HEK293T (cell line): ENCODE results near the gene IGSF21.
"Not testable (repeated sequence)": the region's sequence is repeated elsewhere in the genome, so short reads cannot be mapped to it uniquely, and the experiment has no call there.

Source experiments
- CTCF ChIA-PET: fragments of 350-600 bp; formaldehyde crosslinking; extraction: SDS; loops from one replicate; lab custom pipeline; 2021; ENCODE audit warnings: antibody characterized with exemption, inconsistent platforms; lab: Yijun Ruan, JAX
- POLR2A ChIA-PET: fragments of 350-600 bp; formaldehyde crosslinking; extraction: SDS; loops from one replicate; lab custom pipeline; 2020; ENCODE audit warnings: antibody characterized with exemption, inconsistent platforms; lab: Yijun Ruan, JAX
- DNase-seq: peaks from one replicate; pipeline ENCODE4 v3.0.0; 2012; ENCODE audit warnings: mixed read lengths; ENCODE audit errors: extremely low spot score
- ARNT ChIP-seq: fragments of 450-650 bp; IDR thresholded peaks from 2 replicates; pipeline ENCODE4 v1.6.1; 2017; ENCODE audit warnings: mild to moderate bottlenecking
- BHLHE40 ChIP-seq: fragments of 450-650 bp; IDR thresholded peaks from 2 replicates; pipeline ENCODE4 v1.6.1; 2016; ENCODE audit warnings: mild to moderate bottlenecking, moderate library complexity, borderline replicate concordance
- CTBP1 ChIP-seq: fragments of 450-650 bp; IDR thresholded peaks from 2 replicates; pipeline ENCODE4 v1.6.1; 2016; ENCODE audit warnings: borderline replicate concordance
- ELF4 ChIP-seq: fragments of 450-650 bp; IDR thresholded peaks from 2 replicates; pipeline ENCODE4 v1.6.1; 2017; ENCODE audit warnings: antibody characterized with exemption
- FOXA1 ChIP-seq: fragments of 450-650 bp; IDR thresholded peaks from 2 replicates; pipeline ENCODE4 v1.6.1; 2016; ENCODE audit warnings: mild to moderate bottlenecking
- FOXK2 ChIP-seq: fragments of 450-650 bp; IDR thresholded peaks from 2 replicates; pipeline ENCODE4 v1.6.1; 2016; ENCODE audit warnings: mild to moderate bottlenecking
- FOXM1 ChIP-seq: fragments of 450-650 bp; IDR thresholded peaks from 2 replicates; pipeline ENCODE4 v1.6.1; 2017; ENCODE audit warnings: mild to moderate bottlenecking, borderline replicate concordance
- HDGF ChIP-seq: fragments of 450-650 bp; IDR thresholded peaks from 2 replicates; pipeline ENCODE4 v1.6.1; 2017; ENCODE audit warnings: antibody characterized with exemption, borderline replicate concordance
- L3MBTL2 ChIP-seq: fragments of 450-650 bp; conservative IDR thresholded peaks from 2 replicates; pipeline ENCODE4 v1.6.1; 2016; ENCODE audit warnings: mild to moderate bottlenecking
- LEF1 ChIP-seq: fragments of 450-650 bp; IDR thresholded peaks from 2 replicates; pipeline ENCODE4 v1.6.1; 2017; ENCODE audit warnings: mild to moderate bottlenecking, borderline replicate concordance
- NFRKB ChIP-seq: fragments of 450-650 bp; IDR thresholded peaks from 2 replicates; pipeline ENCODE4 v1.6.1; 2016; ENCODE audit warnings: mild to moderate bottlenecking, moderate library complexity
- SP1 ChIP-seq: fragments of 450-650 bp; IDR thresholded peaks from 2 replicates; pipeline ENCODE4 v1.6.1; 2017
- SUZ12 ChIP-seq: fragments of 450-650 bp; IDR thresholded peaks from 2 replicates; pipeline ENCODE4 v1.6.1; 2016; ENCODE audit warnings: mild to moderate bottlenecking
- TARDBP ChIP-seq: fragments of 450-650 bp; IDR thresholded peaks from 2 replicates; pipeline ENCODE4 v1.6.1; 2016
- ZNF384 ChIP-seq: fragments of 450-650 bp; IDR thresholded peaks from 2 replicates; pipeline ENCODE4 v1.6.1; 2016
- TF ChIP-seq, protein P1 (sequence below): fragments of 450-650 bp; IDR thresholded peaks from 2 replicates; pipeline ENCODE4 v1.6.1; 2016

The IGSF21 gene

DNA sequence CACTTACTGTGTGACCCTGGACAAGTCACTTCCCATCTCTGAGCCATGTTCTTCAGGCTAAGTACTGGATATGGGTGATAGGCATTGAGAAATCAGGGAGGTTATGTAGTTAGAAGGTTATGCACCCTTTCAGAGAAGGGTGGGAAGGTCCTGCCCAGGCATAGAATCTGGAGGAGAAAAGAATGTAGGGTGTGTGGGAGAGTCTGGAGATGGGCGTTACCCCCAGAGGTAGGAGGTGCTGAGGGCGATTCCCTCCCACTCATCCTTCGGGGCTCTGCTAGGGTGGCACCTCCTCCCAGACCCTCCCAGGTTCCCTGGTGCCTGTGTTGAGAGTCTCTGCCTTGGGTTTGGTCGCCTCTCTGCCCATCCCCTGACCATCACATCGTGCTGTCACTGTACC, 51.1 kb downstream of the IGSF21 start:
- no peak for DNase-seq
- ChIA-PET POLR2A (no interaction called here), CTCF (no interaction called here)
- TF ChIP-seq TARDBP: no peak

GRCh38 chr1:18160290-18160942, 52.8 kb downstream of the IGSF21 start:
- no peak for TF ChIP-seq HDGF
- TF ChIP-seq LEF1: no peak
- TF ChIP-seq ZNF384: no peak
- TF ChIP-seq NFRKB: no peak
- no peak for TF ChIP-seq BHLHE40
- no peak for TF ChIP-seq ELF4
- no peak for TF ChIP-seq TARDBP
- TF ChIP-seq, protein P1, sequence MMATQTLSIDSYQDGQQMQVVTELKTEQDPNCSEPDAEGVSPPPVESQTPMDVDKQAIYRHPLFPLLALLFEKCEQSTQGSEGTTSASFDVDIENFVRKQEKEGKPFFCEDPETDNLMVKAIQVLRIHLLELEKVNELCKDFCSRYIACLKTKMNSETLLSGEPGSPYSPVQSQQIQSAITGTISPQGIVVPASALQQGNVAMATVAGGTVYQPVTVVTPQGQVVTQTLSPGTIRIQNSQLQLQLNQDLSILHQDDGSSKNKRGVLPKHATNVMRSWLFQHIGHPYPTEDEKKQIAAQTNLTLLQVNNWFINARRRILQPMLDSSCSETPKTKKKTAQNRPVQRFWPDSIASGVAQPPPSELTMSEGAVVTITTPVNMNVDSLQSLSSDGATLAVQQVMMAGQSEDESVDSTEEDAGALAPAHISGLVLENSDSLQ: no peak
- TF ChIP-seq L3MBTL2: no peak
- TF ChIP-seq SP1: no peak
- no peak for TF ChIP-seq FOXK2
- TF ChIP-seq FOXM1: no peak
- no peak for TF ChIP-seq FOXA1
- TF ChIP-seq SUZ12: no peak
- TF ChIP-seq ARNT: no peak
- TF ChIP-seq CTBP1: no peak
- ChIA-PET CTCF (no interaction called here), POLR2A (no interaction called here)
- DNase-seq: no peak

DNA sequence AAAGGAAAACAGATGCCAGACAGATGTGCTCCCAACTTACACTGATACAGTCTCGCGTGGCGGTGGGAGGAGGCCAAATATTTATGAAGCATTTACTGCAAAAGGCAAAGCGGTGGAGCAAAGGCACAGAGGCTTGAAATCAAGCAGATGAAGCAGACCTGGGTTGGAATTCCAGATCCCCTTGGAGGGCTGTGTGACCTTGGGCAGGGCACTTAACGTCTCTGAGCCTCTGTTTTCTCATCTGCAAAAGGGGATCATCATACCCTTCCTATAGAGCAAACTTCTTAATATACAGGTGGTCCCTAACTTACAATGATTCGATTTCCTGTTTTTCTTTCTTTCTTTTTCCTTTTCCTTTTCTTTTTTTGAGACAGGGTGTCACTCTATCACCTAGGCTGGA, 54.1 kb downstream of the IGSF21 start:
- TF ChIP-seq FOXA1: no peak
- TF ChIP-seq, protein P1: no peak
- CTCF ChIA-PET: no interaction called here
- no peak for DNase-seq
- POLR2A ChIA-PET: no interaction called here

- DNase-seq, POLR2A ChIA-PET, CTCF ChIA-PET: not testable (repeated sequence)
Observed at GRCh38 chr1:18165640-18166039, 58.0 kb downstream of the IGSF21 start.

- ChIA-PET CTCF (interaction anchor here (0.7 kb wide), 1 partner anchor 88 kb away, joined by 3 read pairs; no protein-coding TSS in a partner anchor), POLR2A (no interaction called here)
- no peak for TF ChIP-seq CTBP1
- no peak for TF ChIP-seq FOXA1
- TF ChIP-seq FOXK2: no peak
- TF ChIP-seq TARDBP: no peak
- no peak for TF ChIP-seq ARNT
- TF ChIP-seq LEF1: no peak
- TF ChIP-seq L3MBTL2: no peak
- no peak for TF ChIP-seq FOXM1
- no peak for TF ChIP-seq HDGF
- no peak for TF ChIP-seq ZNF384
- TF ChIP-seq, protein P1: no peak
- no peak for TF ChIP-seq SUZ12
- no peak for TF ChIP-seq BHLHE40
- TF ChIP-seq NFRKB: no peak
- TF ChIP-seq ELF4: no peak
- no peak for TF ChIP-seq SP1
- no peak for DNase-seq
Observed at GRCh38 chr1:18166341-18166740, 58.7 kb downstream of the IGSF21 start.

GRCh38 chr1:18166929-18167328, 59.3 kb downstream of the IGSF21 start:
- ChIA-PET POLR2A (no interaction called here), CTCF (no interaction called here)
- DNase-seq: no peak
- TF ChIP-seq ZNF384 (no peak), L3MBTL2 (no peak), FOXA1 (no peak)

- TF ChIP-seq FOXM1 (no peak), SUZ12 (no peak), BHLHE40 (no peak), CTBP1 (no peak)
- ChIA-PET CTCF (no interaction called here), POLR2A (no interaction called here)
- no peak for DNase-seq
Observed at GRCh38 chr1:18170444-18170843, 62.8 kb downstream of the IGSF21 start.

GRCh38 chr1:18174037-18174436, 66.4 kb downstream of the IGSF21 start:
- ChIA-PET POLR2A (no interaction called here), CTCF (no interaction called here)
- TF ChIP-seq FOXM1 (no peak), NFRKB (no peak), SUZ12 (no peak), SP1 (no peak), TARDBP (no peak), ARNT (no peak), FOXA1 (no peak), BHLHE40 (no peak), ELF4 (no peak), HDGF (no peak), CTBP1 (no peak), LEF1 (no peak), FOXK2 (no peak), ZNF384 (no peak)
- TF ChIP-seq, protein P1: no peak
- DNase-seq: no peak
